NCI-H510A (cell line): ENCODE measurements around the gene AMOTL1.

Experiments
- DNase-seq: peaks from one replicate; lab custom pipeline; 2025; lab: John Stamatoyannopoulos, UW

Gene AMOTL1, protein sequence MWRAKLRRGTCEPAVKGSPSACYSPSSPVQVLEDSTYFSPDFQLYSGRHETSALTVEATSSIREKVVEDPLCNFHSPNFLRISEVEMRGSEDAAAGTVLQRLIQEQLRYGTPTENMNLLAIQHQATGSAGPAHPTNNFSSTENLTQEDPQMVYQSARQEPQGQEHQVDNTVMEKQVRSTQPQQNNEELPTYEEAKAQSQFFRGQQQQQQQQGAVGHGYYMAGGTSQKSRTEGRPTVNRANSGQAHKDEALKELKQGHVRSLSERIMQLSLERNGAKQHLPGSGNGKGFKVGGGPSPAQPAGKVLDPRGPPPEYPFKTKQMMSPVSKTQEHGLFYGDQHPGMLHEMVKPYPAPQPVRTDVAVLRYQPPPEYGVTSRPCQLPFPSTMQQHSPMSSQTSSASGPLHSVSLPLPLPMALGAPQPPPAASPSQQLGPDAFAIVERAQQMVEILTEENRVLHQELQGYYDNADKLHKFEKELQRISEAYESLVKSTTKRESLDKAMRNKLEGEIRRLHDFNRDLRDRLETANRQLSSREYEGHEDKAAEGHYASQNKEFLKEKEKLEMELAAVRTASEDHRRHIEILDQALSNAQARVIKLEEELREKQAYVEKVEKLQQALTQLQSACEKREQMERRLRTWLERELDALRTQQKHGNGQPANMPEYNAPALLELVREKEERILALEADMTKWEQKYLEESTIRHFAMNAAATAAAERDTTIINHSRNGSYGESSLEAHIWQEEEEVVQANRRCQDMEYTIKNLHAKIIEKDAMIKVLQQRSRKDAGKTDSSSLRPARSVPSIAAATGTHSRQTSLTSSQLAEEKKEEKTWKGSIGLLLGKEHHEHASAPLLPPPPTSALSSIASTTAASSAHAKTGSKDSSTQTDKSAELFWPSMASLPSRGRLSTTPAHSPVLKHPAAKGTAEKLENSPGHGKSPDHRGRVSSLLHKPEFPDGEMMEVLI

DNA sequence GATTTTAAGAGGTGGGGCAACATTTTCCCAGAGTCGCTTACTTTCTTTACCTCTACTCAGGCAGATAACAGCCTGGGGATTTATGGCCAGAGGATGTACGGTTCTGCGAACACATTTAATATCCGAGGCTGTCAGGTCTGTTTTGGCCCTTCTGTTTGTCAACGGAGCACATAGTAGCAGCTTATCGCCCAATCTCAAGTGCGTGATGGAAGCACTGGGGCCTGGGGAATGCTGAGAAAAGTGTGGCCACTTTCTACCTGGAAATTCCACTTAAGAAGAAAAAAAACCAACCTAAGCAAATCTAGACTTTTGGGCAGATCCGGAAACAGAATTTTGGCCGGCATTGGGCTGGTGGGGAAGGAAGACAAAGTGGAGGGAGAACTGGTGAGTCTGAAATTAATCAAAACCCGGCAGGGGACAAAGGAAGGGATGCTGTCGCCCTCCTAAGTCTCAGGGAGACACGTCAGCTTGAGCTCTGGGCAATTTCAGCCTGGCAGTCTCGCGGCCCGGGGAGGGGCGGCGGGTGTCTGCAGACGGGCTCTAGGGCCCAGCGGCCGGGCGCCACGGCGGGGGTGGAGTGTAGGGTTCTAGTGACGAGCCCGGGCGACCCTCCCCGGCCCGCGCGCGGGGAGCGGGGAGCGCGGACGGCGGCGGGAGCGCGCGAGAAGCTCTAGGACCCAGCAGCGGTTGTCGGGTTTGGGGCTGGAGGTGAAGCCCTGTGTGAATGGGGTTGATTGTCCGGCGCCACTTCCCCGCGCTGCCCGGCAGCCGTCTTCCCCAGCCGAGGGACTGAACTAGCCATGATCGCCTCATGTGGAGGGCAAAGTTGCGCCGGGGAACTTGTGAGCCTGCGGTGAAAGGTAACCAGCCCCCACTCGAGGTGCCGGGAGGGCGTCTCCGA lies at the start of gene AMOTL1:
TSS of gene AMOTL1 (plus strand) at position 656 of the 901 bp plus-strand sequence. CDS start at position 812, 156 bp downstream.
- DNase-seq: peak; percentile 68

GRCh38 chr11:94719876-94720275 lies 48.3 kb upstream of the AMOTL1 start:
- no peak for DNase-seq

GRCh38 chr11:94721565-94722292 lies 46.4 kb upstream of the AMOTL1 start:
- DNase-seq: no peak

- no peak for DNase-seq
These were observed 45.4 kb upstream of the AMOTL1 start for GRCh38 chr11:94722735-94723134.

DNA sequence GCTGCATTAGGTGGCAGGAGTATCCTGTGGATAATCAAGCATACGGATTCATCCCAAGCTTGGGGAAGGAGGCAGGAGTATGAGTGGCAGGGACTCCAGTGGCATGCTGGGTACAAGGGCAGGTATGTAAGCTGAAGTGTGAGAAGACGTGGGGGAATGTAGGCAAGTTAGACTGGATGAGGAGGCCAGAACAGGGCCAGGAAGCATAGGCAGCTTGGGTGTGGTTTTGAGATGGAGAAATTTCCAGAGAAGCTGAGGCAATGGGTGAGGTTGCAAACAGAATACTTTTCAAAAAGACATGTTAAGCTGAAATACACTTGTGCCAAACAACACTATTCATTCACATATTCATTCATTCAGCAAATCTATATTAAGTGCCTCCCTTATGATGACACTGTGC lies 43.1 kb upstream of the AMOTL1 start:
- DNase-seq: no peak

GRCh38 chr11:94727819-94728218 lies 40.3 kb upstream of the AMOTL1 start:
- DNase-seq: no peak

GRCh38 chr11:94728541-94728940 lies 39.6 kb upstream of the AMOTL1 start:
- no peak for DNase-seq

DNA sequence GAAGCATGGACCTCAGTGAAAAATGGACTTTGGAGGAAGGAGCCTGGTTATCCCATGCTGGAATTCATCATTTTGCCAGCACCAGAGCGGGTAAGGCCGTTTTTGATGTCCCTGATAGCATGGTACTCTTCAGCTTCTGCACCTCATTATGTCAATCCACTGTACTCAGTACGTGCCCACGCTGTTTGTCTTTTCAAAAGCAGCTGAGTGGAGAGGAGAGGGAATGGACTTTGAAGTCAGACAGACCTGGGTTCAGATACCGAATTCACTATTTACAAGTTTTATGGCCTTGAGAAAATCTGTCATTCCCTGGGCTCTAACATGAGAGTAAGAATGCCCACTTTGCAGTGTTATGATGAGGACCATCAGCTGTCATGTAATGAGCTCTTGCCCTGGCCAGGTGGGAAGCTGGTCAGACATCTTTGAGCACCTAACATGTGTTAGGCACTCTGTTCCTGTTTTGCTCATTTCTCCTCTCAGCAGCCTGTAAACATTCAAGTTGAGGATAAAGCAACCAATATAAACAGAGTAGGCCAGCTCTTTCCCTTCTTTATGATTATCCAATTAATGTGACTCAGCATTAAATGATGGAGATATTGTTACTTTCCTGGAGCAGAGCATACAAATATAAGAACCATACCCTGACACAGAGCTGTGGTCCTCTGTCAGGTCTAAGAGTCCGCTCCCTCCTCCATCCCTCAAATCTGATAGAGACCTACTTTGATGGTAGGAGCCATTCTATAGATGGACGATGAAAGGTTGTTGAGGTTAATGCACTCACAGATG lies 39.0 kb upstream of the AMOTL1 start:
- DNase-seq: no peak

DNA sequence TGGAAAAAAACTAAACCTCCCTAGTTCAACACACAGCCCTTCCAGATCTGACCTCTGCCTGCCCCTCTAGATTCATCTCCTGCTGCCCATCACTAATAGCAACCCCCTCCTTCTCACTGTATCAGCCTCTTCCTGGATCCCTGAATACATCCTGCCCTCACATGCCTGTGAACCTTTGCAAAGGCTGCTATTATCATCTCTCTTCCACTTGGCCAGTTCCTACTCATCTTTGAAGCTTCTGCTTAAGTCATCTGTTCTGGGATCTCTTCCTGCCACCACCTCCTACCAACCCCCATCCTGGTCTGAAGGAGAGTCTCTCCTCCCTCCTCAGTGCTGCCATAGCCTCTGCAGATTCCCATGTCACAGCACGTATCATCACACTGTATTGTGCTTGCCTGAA lies 38.0 kb upstream of the AMOTL1 start:
- DNase-seq: no peak

DNA sequence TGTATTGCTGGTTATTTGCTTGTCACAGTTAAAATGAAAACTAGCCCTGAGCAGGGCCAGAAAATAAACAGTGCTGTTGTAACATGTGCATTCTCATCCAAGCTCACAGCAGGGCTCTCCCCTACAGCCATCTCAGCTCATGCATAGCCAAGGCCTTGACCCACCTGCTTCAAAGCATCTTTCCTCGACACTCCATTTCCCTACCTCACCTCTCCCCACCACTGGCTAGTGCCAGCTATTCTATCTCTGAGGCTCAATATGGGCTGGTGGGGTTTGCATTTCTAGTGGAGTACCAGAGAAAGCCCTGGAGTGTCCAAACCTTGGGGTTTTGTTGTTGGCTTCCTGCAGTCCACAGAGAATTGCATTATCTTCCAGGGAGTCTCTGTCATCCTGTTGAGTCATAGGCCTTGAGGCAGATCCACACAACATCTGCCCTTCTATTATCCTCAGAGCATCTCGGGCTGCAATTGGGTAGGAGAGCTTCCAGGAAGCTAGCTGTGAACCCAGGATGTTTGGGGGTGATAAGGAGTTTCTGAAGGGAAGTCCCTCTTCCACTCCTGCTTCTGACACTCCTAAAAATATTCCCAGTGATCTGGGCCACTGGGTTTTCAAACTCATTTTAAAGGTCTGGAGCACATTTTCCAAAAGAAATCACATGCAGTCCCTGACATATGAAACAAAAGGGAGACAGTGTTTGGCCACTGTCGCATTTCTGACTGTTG lies 36.1 kb upstream of the AMOTL1 start:
- no peak for DNase-seq

DNA sequence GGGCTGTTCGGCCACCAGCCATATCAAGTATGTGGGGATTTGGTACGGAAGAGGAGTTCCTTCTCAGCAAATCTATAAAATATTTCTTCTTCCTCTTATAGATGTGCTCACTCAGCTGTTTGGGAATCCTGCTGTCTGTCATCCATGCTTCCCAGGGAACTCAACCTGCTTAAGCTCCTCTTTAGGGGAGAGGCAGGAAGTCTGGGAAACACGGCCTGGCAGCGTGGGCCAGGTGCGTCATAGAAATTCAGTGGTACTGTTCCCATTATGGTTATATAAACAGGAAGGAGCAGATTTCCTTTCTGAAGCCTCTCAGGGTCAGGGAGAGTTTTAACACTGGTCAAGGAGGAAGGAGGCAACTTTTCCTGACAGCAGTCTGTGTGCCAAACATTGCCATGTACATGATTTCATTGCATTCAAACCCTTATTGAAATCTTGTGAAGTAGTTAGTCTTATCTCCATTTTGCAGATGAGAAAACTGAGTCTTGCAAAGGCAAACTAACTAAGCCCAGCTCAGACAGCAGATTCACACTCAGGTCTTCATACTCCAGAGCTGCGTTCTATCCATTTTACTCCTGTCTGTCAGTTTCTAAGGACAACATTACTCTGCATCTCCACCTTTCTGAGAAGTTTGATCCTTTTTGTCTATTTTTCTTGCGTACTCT lies 35.4 kb upstream of the AMOTL1 start:
- no peak for DNase-seq

GRCh38 chr11:94734563-94735275 lies 33.4 kb upstream of the AMOTL1 start:
- no peak for DNase-seq

- no peak for DNase-seq
These were observed 32.2 kb upstream of the AMOTL1 start for GRCh38 chr11:94735907-94736306.

DNA sequence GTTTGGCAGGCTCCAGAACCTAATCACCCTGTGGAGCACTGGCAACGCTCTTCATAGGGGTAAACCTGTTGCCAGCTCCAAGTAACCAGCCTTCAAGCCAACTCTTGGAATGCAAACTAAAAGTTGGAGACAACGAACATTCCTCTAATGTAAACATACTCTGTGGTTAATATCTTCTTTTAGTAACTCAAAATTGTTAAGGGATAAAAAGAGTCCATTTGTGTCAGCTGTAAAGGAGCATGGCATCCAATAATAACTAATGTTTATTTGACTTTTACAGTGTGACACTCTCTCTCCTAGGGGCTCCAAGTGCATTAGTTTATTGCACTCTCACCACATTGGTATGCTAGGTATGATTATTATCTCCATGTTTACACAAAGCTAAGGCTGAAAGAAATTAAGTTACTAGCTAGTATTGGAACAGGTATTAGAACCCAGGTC lies 31.0 kb upstream of the AMOTL1 start:
- no peak for DNase-seq

DNA sequence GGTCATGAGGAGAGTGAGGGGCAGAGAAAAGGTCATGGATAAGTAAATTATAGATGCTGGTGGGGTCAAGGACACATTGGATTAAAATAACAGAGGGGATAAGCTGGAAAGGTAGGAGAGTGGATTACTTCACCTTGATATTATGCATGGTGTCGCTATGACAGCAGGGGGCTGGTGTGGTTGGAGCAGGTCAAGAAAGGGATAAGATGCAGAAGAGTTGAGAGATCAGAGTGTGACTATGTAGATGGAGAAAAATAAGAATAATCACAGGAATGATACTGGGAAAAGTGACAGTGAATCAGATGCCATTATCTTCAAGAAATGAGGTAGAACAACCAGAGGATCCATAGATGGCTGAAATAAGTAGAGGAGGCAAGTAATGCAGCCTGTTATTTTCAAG lies 29.4 kb upstream of the AMOTL1 start:
- DNase-seq: no peak

- no peak for DNase-seq
These were observed 28.8 kb upstream of the AMOTL1 start for GRCh38 chr11:94739331-94739730.

DNA sequence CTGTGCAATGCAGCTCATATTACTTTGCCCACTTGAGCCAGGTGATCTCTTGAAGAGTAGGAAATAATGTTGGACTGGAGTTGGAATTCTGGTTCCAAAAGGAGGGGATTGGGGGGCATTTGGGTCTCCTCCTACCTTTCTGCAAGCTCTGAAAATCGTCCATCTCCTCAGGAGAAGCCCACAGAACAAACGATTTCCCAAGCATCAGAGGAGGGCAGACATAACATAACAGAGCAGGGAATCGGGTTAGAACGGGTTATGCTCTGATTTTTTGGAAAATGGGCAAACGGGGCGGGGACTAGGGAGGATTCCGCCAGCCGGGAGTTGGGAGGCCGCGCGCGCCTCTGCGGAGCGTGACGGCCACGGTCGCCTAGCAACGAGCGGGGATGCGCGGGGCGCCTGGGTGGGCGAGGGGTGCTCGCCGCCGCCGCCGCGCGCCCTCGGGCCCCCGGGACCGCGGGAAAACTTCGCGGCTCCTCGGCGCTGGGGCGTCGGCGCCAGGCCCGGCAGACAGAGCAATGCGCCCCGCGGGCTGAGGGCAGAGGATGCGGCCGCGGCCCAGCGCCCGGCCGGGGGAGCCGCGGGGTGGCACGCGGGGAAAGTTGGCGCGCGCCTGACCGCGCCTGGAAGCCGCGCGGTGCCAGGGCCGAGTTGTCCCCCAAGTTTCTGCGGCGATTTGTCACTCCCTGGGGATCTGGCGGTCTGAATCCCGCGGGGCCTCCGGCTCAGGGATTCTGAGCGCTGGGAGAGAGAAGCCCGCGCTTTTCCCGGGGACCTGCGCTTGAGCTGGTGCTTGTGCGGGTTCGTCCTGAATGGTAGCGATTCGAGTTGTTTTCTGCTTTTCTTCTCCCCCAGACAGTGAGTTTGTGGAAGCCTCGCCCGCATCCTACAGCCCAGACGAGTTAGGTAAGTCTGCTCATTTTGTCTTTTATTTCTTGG lies 27.8 kb upstream of the AMOTL1 start:
- DNase-seq: peak; percentile 21
